PC-3 (cell line): ENCODE data around the gene SEZ6L2. TPM values are rescaled to one million over a fixed set of nuclear protein-coding genes. Genes with fewer than 3 reads are reported as not detected.

Experiments used
- ATAC-seq: fragments of 200-7000 bp; cut with Tn5 transposase; 2 replicates; pipeline ENCODE4 v1.9.1; 2020; ENCODE audit warnings: mild to moderate bottlenecking, moderate library complexity
- BruUV-seq: library from RNA; stranded (reverse); fragments of 400-500 nt; replicated peaks from 2 replicates; lab custom pipeline; 2021; lab: Mats Ljungman, UMichigan
- CTCF ChIA-PET: fragments of 300-600 bp; sonication (Branson Sonifier 250); formaldehyde crosslinking; loops from one replicate; lab custom pipeline; 2022; ENCODE audit warnings: antibody characterized with exemption; lab: Charles Lee
- POLR2A ChIA-PET: fragments of 300-600 bp; sonication (Branson Sonifier 250); formaldehyde crosslinking; loops from one replicate; lab custom pipeline; 2022; ENCODE audit warnings: antibody characterized with exemption; ENCODE audit not compliant: unreplicated experiment; lab: Charles Lee
- DNase-seq: peaks from one replicate; pipeline ENCODE4 v3.0.0-alpha.2; 2015
- H2AFZ ChIP-seq: fragments of 300-600 bp; sonication (generic); 2 replicates; pipeline ENCODE4 v1.6.0; 2016; ENCODE audit warnings: antibody characterized with exemption, low read length
- H3F3A ChIP-seq: fragments of 300-600 bp; sonication (generic); one replicate; pipeline ENCODE4 v1.6.0; 2017; ENCODE audit warnings: antibody characterized with exemption, low read length, control low read depth, mild to moderate bottlenecking; ENCODE audit not compliant: unreplicated experiment
- H3K27ac ChIP-seq: fragments of 300-600 bp; sonication (generic); 2 replicates; pipeline ENCODE4 v1.5.1; 2016; ENCODE audit warnings: mild to moderate bottlenecking, low read length
- H3K27me3 ChIP-seq: fragments of 300-600 bp; sonication (generic); 2 replicates; pipeline ENCODE4 v1.6.1; 2016; ENCODE audit warnings: low read length, mixed read lengths
- H3K36me3 ChIP-seq: fragments of 300-600 bp; sonication (generic); 2 replicates; pipeline ENCODE4 v1.6.1; 2016; ENCODE audit warnings: low read depth, mixed run types, low read length, mixed read lengths
- H3K4me1 ChIP-seq: fragments of 300-600 bp; sonication (generic); 2 replicates; pipeline ENCODE4 v1.5.1; 2016; ENCODE audit warnings: low read length; ENCODE audit not compliant: insufficient read depth
- H3K4me2 ChIP-seq: fragments of 300-600 bp; sonication (generic); 2 replicates; pipeline ENCODE4 v1.6.0; 2016; ENCODE audit warnings: low read length
- H3K4me3 ChIP-seq: fragments of 300-600 bp; sonication (generic); 2 replicates; pipeline ENCODE4 v1.5.1; 2016; ENCODE audit warnings: mild to moderate bottlenecking, low read length, mixed read lengths
- H3K79me2 ChIP-seq: fragments of 300-600 bp; sonication (generic); 2 replicates; pipeline ENCODE4 v1.6.1; 2017; ENCODE audit warnings: low read length, mixed read lengths
- H3K9ac ChIP-seq: fragments of 300-600 bp; sonication (generic); 2 replicates; pipeline ENCODE4 v1.6.0; 2016; ENCODE audit warnings: mild to moderate bottlenecking, low read length
- H3K9me2 ChIP-seq: fragments of 300-600 bp; sonication (generic); replicated peaks from 2 replicates; pipeline ENCODE4 v1.6.1; 2016; ENCODE audit warnings: mixed run types, low read length, mixed read lengths
- H3K9me3 ChIP-seq: fragments of 300-600 bp; sonication (generic); 2 replicates; pipeline ENCODE4 v1.6.1; 2016; ENCODE audit warnings: low read length, mixed read lengths
- H4K20me1 ChIP-seq: fragments of 300-600 bp; sonication (generic); 2 replicates; pipeline ENCODE4 v1.6.1; 2016; ENCODE audit warnings: low read length, mixed read lengths
- EZH2 ChIP-seq: fragments of 300-600 bp; sonication (generic); IDR thresholded peaks from one replicate; pipeline ENCODE4 v1.6.1; 2017; ENCODE audit warnings: antibody characterized with exemption, mild to moderate bottlenecking, low read length; ENCODE audit not compliant: unreplicated experiment
- EZH2phosphoT487 ChIP-seq: fragments of 300-600 bp; sonication (generic); IDR thresholded peaks from 2 replicates; pipeline ENCODE4 v1.6.1; 2018; ENCODE audit warnings: mild to moderate bottlenecking, antibody characterized with exemption, low read length, borderline replicate concordance
- intact Hi-C: fragments of 100-400 bp; cut with micrococcal nuclease; formaldehyde crosslinking; loops from 2 replicates; pipeline ENCODE4 v1.9.0; 2023
- total RNA-seq: library from RNA; depleted of rRNA; stranded (reverse); fragments of >200 nt; gene quantifications from 2 replicates; pipeline ENCODE4 v1.2.3, GENCODE V29; 2014
- TF ChIP-seq, protein P1 (sequence below): fragments of 300-600 bp; sonication (generic); conservative IDR thresholded peaks from 2 replicates; pipeline ENCODE4 v1.5.1; 2017; ENCODE audit warnings: antibody characterized with exemption, low read depth, mild to moderate bottlenecking, low read length

The SEZ6L2 gene
- total RNA-seq, 1 experiment from 2014 or later: 25.3 TPM

DNA sequence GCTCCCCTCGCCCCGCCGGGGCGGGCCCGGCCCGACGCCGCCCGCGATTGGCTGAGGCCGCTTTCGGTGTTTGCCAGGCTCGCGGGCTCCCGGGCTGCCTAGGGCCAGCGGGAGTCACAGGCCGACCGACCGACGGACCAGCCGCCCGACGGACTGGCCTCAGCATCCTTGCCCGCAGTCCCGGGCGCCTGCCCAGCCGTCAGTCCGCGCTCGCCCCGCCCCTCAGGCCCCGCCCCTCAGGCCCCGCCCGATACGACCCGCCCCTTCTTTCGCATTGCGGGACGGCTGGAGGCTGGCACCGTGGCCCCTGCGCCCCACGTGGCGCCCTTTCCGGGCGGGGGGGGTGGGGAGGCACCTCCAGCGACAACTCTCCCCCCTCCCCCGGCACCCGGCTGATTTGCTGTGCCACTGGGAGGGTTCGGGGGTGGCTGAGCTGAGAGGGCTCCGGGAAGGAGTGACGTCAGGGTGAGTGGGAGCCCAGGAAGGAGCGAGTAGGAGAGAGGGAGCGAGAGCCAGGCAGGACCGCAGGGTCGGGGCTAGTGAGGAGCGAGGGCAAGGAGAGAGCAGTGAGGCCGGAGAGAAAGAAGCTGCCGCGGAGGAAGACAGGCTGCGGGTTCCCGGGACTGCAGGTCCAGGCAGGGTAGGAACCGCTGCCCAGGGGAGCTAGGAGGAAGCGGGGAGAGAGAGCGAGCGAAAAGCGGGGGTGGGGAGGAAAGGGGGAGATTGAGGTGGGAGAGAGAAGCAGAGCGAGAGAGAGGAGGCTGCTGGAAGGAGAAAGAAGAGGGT lies 945 bp upstream of the SEZ6L2 start, which contains the start of gene ASPHD1:
Gene ASPHD1 (plus strand): TSS at position 387 of the 786 bp plus-strand sequence. CDS start 484 bp downstream, outside the sequence.
- H3K27ac ChIP-seq: peak within 1 kb of the TSS; percentile 45
- H4K20me1 ChIP-seq: no peaks in the 10 kb centered on the region
- peaks cover 7% of the 10 kb centered on the region; the same call in 1 of the 2 replicates for H3K4me1 ChIP-seq
- TF ChIP-seq, protein P1, sequence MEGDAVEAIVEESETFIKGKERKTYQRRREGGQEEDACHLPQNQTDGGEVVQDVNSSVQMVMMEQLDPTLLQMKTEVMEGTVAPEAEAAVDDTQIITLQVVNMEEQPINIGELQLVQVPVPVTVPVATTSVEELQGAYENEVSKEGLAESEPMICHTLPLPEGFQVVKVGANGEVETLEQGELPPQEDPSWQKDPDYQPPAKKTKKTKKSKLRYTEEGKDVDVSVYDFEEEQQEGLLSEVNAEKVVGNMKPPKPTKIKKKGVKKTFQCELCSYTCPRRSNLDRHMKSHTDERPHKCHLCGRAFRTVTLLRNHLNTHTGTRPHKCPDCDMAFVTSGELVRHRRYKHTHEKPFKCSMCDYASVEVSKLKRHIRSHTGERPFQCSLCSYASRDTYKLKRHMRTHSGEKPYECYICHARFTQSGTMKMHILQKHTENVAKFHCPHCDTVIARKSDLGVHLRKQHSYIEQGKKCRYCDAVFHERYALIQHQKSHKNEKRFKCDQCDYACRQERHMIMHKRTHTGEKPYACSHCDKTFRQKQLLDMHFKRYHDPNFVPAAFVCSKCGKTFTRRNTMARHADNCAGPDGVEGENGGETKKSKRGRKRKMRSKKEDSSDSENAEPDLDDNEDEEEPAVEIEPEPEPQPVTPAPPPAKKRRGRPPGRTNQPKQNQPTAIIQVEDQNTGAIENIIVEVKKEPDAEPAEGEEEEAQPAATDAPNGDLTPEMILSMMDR: no peak
- intact Hi-C loops: no loop called here
- peak; percentile 61 for ATAC-seq
- DNase-seq: peak; percentile 57
- peak within 1 kb of the TSS; percentile 70 for H3K9ac ChIP-seq
- H3K9me3 ChIP-seq: no peaks in the 10 kb centered on the region
- no TSS peak for BruUV-seq
- peak within 1 kb of the TSS; percentile 98 for H3K4me2 ChIP-seq
- peak within 1 kb of the TSS; percentile 66 for H3K4me3 ChIP-seq
- H3K79me2 ChIP-seq: no peaks in the 10 kb centered on the region
- H3K9me2 ChIP-seq: no peaks in the 10 kb centered on the region
- H2AFZ ChIP-seq: peak within 1 kb of the TSS; percentile 80
- ChIA-PET POLR2A (interaction anchor here (0.6 to 1.2 kb wide), 5 partner anchors 9 to 151 kb away, joined by 3 to 16 read pairs (median 4); partner anchors contain the start of genes KCTD13 and TAOK2), CTCF (interaction anchor here (0.6 to 1.3 kb wide), 6 partner anchors 37 to 200 kb away, joined by 3 to 15 read pairs (median 4); partner anchors contain the start of genes CDIPT and MVP)
- H3F3A ChIP-seq: no peaks in the 10 kb centered on the region
- no peaks in the 10 kb centered on the region for H3K36me3 ChIP-seq
- no peaks in the 10 kb centered on the region for H3K27me3 ChIP-seq

DNA sequence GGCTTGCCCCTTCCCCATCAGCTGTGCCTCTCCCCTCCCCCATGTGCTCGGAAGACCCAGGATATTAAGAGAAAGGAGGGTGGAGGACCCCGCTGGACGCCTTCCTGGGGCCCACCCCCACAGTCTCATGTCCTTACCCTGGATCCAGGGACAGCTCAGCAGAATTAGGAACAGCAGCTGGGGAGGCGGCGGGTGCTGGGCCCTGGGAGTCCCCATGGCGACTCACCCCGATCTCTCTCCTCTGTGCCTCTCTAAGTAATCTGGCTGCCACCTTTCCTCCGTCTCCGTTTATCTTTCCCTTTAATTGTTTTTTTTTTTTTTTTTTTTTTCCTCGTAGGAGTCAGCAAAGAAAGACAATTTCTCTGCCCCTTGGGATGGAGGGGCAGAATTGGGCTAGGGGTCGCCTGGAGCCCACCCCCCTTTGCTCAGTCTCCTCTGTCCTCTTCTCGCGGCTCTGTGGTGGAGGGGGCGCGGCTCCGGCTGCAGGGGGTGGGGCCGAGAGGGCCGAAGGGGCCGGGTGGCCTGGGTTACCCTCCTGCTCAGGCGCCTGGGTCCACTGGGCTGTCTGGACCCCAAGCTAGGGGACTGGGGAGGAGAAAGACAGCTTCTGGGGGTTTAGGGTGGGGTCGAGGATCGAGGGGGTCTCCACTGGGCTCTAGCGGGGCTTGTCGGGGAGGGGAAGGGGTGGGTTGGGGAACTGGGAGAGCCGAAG lies 390 bp downstream of the SEZ6L2 start:
- DNase-seq (no peak), ATAC-seq (peak; percentile 69)
- peak overlapping the region; percentile 98 for H3K4me2 ChIP-seq
- peak overlapping the region; percentile 70 for H3K9ac ChIP-seq
- H4K20me1 ChIP-seq: no peaks in the 10 kb centered on the region
- ChIA-PET POLR2A (interaction anchor here (0.7 to 1.2 kb wide), 5 partner anchors 11 to 133 kb away, joined by 3 to 16 read pairs (median 5); partner anchors contain the start of genes KCTD13 and TAOK2), CTCF (interaction anchor here (0.6 to 1.3 kb wide), 8 partner anchors 35 to 472 kb away, joined by 3 to 7 read pairs (median 4); partner anchors contain the start of genes CDIPT and MVP)
- TF ChIP-seq EZH2: no peak
- no peaks in the 10 kb centered on the region for H3F3A ChIP-seq
- H3K4me1 ChIP-seq: peaks cover 7% of the 10 kb centered on the region; the same call in 1 of the 2 replicates
- H3K27me3 ChIP-seq: no peaks in the 10 kb centered on the region
- intact Hi-C loops: no loop called here
- peak overlapping the region; percentile 66 for H3K4me3 ChIP-seq
- no peaks in the 10 kb centered on the region for H3K9me3 ChIP-seq
- H2AFZ ChIP-seq: peak overlapping the region; percentile 80
- H3K79me2 ChIP-seq: no peaks in the 10 kb centered on the region
- H3K36me3 ChIP-seq: no peaks in the 10 kb centered on the region
- TSS peak; percentile 80 for BruUV-seq
- peak overlapping the region; percentile 45 for H3K27ac ChIP-seq
- H3K9me2 ChIP-seq: no peaks in the 10 kb centered on the region

DNA sequence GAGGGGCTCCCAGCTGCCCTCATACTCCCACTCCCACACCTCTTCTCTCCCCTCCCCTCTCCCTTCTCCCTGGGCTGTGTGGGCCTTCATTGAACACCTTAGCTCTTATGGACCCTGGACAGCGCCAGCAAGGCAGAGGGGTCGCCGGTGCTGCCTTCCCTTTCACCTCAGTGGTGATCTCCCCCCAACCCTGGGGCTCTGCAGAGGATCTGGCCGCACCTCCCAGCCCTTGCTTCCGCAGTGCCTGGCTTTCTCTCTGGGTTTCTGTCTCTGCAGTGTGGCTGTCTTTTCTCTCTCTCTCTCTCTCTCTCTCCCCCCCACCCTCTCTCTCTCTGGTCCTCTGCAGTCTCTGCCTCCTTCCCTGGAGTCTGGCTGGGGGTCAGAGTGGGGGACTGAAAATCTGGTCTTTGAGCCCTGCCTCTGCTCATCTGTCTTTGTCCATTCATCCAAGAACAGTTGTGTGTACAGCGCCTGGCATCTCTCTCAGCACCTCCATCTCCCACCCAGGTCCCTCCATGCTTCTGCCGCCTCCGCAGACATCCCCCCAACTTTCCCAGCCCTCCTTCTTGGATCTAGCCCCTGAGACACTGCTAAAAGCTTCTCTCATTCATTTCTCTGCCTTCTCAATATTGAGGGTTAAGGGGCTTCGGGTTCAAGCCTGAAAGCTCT lies 1.1 kb downstream of the SEZ6L2 start:
- intact Hi-C loops: no loop called here

More for the DNA sequence above, 1.1 kb downstream of the SEZ6L2 start:
- no peaks in the 10 kb centered on the region for H3K79me2 ChIP-seq
- H3K9ac ChIP-seq: peak overlapping the region; percentile 70
- no TSS peak for BruUV-seq
- no peaks in the 10 kb centered on the region for H3K9me3 ChIP-seq
- TF ChIP-seq EZH2 (no peak), EZH2phosphoT487 (no peak)
- TF ChIP-seq, protein P1: no peak
- no peaks in the 10 kb centered on the region for H3K9me2 ChIP-seq
- no peak overlapping the region for H2AFZ ChIP-seq
- peak overlapping the region; percentile 98 for H3K4me2 ChIP-seq
- H3K27ac ChIP-seq: no peak overlapping the region
- ChIA-PET CTCF (no interaction called here), POLR2A (no interaction called here)
- no peaks in the 10 kb centered on the region for H4K20me1 ChIP-seq
- peaks cover 7% of the 10 kb centered on the region; the same call in 1 of the 2 replicates for H3K4me1 ChIP-seq
- no peaks in the 10 kb centered on the region for H3F3A ChIP-seq
- no peaks in the 10 kb centered on the region for H3K36me3 ChIP-seq
- H3K27me3 ChIP-seq: no peaks in the 10 kb centered on the region
- no peak for DNase-seq
- H3K4me3 ChIP-seq: peak overlapping the region; percentile 66
- ATAC-seq: no peak
